ENCODE measurements around the gene DGKB.

DGKB gene

DNA sequence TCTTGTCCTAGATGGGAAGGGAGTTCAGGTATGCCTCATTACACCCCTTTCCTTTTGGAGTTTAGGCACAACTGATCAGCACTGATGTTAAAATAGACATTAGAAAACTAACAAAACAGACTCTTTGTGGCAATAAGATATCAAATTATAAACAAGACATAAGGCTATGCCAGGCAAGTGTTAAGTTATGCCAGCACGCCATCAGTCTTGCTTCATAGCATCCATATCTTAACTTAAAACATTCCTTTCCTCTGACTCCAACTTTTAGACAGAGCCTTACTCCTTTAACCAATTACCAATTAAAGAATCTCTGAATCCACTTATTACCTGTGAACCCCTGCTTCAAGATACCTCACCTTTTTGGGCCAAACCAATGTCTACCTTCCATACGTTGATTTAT is 786.9 kb downstream of the DGKB start:
- no peak for DNase-seq (ENCODE audit: low spot score)

DNA sequence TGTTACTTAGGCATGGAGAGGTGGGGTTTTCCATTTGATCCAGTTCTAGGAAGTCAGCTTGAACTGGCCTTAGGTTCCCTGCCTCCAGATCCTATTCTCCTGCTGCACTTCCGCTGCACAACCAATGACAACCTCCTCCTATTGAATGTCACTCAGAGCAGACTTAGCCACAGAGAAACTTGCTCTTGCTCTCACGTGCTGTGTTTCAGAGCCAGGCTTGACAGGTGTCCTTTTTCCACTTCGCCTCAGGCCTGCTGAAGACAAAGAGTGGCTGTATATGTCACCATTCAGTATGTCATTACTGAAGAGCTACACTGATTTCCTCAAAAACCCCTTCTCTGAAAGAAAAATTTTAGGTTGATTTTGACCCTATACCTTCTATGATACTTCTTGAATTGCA is 797.7 kb downstream of the DGKB start:
- no peak for DNase-seq (ENCODE audit: low spot score)

DNA sequence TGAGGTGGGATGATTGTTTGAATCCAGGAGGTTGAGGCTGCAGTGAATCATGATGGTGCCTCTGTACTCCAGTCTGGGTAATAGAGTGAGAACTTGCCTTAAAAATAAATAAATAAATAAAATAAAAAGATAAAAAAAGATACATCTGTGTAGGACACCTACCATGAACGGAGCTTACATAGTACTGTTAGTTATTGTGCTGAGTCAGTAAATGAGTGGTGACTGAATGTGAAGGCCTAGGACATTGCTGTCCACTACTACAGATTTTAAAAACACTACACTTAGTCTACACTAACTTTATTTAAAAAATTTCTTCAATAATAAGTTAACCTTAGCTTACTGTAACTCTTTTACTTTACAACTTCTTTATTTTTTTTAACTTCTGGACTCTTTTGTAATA is 806.4 kb downstream of the DGKB start:
- no peak for DNase-seq (ENCODE audit: low spot score)

DNA sequence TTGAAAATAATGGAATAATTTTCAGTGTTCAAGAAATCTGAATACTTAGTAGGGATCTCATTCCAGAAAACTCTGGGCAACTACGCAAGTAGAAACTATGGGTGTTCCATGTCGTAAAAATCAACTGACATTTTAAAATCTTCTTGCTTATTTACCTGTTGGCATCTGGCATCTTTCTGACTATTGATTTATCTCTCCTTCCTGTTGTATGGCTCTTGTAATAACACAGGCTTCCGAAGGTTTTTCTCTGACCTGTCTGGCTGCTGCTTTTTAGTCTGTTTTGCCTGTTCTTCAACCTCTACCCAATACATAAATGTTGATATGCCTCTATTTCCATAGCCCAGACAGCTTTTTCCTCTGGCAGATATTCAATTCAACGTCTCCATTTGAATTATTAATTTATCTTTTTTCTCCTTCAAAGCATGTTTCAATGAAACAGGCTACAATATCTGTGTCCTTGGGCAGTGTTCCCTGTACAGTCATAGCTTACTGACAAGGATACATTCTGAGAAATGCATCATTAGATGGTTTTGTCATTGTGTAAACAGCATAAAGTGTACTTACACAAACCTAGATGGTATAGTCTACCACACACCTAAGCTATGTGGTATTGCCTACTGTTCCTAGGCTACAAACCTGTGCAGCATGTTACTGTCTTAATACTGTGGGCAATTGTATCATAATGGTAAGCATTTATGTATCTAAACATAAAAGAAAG is 807.2 kb downstream of the DGKB start:
- no peak for DNase-seq (ENCODE audit: low spot score)
